Ureter (tissue), 1 donor: ENCODE data around the gene FA2H. TPM values are rescaled to one million over a fixed set of nuclear protein-coding genes. Genes with fewer than 3 reads are reported as not detected.
"Not testable (repeated sequence)": the region's sequence is repeated elsewhere in the genome, so short reads cannot be mapped to it uniquely, and the experiment has no call there.

ENCODE experiments used
- DNase-seq: peaks from one replicate; pipeline ENCODE4 v3.0.0-alpha.2; 2020; ENCODE audit warnings: low spot score
- total RNA-seq: library from RNA; stranded (reverse); gene quantifications from one replicate; pipeline ENCODE4 v1.2.4, GENCODE V29; 2023
- donor health status: DM: yes; HTN: yes; CAD: no.

Gene FA2H, protein sequence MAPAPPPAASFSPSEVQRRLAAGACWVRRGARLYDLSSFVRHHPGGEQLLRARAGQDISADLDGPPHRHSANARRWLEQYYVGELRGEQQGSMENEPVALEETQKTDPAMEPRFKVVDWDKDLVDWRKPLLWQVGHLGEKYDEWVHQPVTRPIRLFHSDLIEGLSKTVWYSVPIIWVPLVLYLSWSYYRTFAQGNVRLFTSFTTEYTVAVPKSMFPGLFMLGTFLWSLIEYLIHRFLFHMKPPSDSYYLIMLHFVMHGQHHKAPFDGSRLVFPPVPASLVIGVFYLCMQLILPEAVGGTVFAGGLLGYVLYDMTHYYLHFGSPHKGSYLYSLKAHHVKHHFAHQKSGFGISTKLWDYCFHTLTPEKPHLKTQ
- total RNA-seq, result 9.8 TPM

DNA sequence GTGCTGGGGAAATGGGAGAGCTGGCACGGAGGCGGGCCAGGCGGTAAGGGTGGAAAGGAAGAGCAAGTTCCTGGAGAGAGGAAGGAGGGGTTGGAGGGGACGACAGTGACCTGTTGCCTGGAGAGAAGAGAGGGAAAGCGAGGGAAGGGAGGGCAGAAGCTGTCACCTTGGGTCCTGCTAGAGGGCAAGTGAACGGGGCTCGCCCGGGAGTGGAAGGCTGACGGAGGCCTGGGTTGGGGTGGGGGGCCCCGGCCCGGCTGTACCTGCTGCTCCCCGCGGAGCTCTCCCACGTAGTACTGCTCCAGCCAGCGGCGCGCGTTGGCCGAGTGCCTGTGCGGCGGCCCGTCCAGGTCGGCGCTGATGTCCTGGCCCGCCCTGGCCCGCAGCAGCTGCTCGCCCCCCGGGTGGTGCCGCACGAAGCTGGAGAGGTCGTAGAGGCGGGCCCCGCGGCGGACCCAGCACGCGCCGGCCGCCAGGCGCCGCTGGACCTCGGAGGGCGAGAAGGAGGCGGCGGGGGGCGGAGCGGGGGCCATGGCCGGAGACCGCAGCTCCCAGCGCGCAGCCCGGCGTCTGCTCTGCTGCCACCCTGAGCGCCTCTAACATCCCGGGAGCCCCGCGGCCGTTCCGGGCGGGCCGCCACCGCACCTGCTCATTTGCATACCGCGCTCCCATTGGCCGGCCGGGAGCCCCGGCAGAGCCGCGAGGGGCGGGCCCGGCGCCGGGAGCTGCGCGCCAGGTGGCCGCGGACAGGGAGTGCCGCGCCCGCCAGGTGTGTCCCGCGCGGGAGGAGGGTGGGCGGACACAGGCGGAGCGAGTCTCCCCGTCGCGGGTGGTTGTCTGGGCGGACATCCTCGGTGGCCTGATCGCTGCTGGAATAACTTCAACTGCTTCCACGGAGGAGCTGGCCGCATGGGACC, at the start of gene FA2H:
Gene FA2H (minus strand): TSS at position 598 of the 917 bp plus-strand sequence. CDS start 65 bp downstream, at position 533.
- DNase-seq, result peak; percentile 82

DNA sequence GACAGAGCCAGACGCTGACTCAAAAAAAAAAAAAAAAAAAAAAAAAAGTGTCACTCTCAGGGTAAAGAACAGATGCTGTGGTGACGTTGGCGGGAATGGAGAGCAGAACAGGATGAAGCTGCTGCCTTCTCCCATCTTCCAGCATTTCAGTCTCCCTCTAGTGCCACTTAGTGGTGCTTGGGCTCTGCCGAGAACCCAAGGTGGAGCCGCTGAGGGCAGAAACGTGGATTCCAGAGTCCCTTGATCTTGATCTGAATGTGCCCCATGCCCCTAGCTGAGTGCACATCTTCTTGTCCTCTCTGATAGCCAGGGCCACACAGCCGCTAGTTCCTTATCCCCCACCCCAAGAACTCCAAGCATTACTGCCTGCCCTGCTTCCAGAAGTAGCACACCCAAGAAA, 43.2 kb upstream of the FA2H start:
- no peak for DNase-seq

DNA sequence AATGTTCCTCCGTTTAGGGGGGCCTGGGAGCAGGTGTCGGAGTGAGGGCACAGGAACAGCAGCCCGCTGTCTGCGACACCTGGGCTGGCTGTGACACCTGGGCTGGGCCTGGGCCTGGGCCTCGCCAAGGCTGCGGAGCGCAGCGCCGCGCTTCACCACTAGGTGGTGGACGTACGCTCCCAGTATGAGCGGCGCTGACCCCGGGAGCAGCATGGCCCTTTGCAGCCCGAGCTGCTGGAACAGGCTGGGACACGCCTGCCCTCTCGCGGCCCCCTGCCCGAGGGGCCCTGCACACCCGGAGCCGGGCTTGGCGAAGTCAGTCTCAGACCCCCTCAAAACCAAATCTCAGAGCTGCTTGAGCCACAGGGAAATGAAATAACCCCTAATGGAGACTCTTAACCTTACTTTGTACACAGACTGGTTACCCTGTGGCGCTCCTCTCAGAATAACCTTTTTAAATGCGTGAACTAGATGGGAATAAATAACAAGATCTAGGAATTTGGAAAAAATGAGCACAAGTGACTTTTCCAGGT, 38.6 kb upstream of the FA2H start:
- DNase-seq, result peak; percentile 72

DNA sequence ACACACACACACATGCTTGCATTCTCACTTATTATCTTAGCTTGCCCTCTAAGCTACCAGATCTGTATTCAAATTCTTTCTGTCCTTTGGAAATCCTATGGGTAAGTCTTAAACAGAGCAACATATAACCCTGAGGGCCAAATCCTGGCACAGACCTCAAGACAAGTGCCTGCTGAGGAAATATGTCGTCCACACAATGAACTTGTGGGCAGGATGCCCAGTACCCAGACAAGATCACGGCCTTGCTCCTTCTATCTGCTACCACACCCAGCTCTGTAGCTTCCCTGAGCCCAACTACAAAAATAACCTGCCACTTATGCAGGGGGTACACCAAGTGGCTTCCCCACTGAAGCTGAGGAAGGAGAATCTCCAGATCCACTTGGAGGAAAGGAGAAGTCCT, 37.3 kb upstream of the FA2H start:
- DNase-seq, result no peak

DNA sequence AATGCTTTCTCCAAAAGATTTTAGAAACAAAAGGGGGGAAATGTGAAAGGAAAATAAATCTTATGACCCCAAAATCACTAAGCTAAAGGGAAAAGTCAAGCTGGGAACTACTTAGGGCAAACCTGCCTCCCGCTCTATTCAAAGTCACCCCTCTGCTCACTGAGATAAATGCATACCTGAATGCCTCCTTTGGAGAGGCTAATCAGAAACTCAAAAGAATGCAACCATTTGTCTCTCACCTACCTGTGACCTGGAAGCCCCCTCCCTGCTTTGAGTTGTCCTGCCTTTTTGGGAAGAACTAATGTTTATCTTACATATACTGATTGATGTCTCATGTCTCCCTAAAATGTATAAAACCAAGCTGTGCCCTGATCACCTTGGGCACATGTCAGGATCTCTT, 36.6 kb upstream of the FA2H start:
- not testable (repeated sequence) for DNase-seq

DNA sequence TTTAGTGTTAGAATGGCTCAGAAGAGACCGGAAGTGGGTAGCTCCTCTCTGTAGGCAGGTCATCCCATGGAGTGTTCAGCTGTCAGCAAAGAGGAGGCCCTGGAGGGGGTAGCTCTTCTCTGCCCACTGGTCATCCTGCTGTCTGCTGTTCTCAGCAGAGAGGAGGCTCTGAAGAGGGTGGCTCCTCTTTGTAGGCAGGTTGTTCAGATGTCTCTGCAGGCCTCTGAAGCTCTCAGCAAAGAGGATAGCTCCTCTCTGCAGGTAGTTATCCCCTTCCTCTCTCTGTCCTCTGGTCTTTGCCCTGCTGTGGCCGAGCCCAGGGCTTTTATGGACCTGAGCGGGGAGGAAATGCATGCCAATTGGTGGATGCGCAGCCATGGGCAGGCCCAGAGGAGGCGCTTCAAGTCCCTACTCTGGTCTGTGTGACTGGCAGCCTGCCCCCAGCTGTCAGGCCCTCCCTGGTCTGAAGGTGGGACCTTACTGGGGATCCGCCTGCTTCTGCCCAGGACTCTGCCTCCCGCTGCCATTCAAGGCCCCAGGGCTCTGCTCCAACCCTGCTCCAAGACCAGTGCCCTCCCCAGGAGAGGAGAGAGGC, 32.5 kb upstream of the FA2H start:
- DNase-seq, result no peak

DNA sequence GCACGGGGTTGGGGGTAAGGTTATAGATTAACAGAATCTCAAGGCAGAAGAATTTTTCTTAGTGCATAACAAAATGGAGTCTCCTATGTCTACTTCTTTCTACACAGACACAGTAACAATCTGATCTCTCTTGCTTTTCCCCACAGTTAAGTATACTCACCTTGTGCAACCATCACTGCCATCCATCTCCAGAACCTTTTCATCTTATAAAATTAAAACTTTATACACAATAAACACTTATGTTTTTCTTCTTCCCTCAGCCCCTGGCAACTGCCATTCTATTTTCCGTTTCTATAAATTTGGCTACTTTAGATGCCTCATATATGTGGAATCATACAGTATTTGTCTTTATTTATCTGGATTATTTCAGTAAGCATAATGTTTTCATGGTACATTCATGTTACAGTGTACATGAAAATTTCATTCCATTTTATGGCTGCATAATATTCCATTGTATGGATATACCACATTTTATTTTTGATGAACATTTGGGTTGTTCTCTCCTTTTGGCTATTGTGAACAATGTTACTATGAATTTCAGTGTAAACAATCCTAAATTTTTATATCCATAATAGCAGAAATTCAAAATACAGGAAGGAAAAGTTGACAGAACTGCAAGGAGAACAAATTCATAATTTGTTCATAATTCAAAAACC, 25.7 kb upstream of the FA2H start:
- no peak for DNase-seq

DNA sequence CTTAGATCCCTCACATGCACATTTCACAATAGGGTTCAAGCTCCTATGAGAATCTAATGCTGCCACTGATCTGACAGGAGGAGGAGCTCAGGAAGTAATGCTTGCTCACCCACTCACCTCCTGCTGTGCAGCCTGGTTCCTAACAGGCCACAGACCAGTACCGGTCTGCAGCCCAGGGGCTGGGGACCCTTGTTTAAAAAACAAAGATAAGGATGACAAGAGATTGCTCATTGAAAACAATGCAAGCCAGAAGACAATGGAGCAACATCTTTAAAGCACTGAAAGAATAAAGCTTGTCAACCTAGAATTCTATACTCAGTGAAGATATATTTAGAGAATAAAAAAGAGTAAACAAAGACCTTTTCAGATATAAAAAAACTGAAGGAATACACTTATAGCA, 22.8 kb upstream of the FA2H start:
- DNase-seq, result no peak

DNA sequence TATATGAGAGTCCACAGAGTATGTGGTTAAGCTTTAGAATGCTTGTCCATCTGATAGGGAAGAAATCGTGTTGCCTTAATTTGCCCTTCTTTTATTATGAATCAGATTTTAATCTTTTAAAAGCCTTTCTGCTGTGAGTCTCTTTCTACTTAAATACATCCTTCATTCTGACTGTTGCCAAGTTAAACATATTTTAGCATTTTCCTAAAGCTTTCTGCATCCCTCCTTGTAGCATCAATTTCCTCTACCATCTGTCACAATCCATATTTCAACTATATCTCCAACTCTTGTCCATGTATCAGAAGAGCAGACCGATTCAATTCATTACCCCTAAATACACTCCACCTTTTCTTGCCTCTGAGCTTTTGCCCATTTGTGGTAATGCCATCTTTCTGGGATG, 20.5 kb upstream of the FA2H start:
- no peak for DNase-seq

DNA sequence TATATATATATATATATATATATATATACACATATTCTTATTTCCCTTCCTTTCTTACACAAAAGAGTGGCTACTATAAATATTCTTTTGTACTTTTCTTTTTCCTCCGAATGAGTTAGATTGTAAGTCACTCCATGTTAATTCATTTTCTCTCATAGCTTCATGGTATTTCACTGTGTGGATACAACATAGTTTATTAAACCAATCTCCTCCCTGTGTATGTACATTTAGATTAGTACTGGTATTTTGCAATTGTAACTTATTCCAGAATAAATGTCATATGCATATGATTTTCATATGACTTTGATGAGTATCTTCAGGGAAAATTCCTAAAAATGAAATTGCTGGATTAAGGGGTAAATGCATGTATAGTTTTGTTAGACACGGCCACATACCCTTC, 20.0 kb upstream of the FA2H start:
- no peak for DNase-seq

DNA sequence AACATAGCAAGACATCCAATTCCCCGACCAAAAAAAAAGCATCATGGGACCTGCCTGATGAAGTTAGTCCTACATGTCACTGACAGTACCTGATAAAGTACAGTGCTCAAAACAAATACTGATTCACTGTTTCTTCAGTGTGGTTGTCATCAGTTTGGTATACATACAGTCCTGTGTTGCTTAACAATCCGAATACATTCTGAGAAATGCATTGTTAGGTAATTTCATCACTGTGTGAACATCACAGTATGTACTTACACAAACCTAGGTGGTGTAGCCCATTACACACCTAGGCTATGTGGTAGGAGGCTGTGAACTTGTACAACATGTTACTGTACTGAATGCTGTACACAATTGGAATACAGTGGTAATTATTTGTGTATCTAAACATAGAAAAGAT, 19.0 kb upstream of the FA2H start:
- DNase-seq, result no peak

DNA sequence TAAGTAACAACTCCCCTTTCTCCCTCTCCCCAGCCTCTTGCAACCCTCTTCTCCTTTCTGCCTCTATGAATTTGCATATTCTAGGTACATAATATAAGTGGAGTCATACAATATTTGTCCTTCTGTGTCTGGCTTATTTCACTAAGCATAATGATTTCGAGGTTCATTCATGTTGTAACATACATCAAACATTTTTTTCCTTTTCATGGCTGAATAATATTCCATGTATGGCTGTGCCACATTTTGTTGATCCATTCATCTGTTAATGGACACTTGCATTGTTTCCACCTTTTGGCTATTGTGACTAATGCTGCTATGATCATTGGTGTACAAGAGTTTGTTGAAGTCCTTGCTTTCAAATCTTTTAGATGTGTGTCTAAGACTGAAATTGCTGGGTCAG, 17.6 kb upstream of the FA2H start:
- DNase-seq, result no peak

DNA sequence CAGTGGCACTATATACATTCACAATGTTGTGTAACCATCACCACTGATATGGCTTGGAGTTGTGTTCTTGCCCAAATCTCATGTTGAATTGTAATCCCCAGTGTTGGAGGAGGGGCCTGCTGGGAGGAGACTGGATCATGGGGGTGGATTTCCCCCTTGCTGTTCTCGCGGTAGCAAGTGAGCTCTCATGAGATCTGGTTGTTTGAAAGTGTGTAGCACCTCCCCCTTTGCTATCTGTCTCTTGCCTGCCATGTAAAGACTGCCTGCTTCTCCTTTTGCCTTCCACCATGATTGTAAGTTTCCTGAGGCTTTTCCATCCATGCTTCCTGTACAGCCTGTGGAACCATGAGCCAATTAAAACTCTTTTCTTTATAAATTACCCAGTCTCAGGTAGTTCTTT, 17.1 kb upstream of the FA2H start:
- not testable (repeated sequence) for DNase-seq

DNA sequence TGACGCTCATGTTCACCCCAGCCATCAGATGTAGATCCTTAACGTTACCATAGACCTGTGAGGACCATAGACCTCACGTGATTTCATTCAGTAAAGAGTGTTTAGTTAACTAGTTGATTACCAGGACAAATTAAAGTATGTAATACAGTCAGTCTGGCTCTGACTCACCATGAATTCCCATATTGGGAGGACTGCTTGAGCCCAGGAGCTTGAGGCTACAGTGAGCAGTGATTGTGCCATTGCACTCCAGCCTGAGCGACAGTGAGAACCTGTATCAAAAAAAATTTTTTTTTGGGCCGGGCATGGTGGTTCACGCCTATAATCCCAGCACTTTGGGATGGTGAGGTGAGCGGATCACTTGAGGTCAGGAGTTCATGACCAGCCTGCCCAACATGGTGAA, 13.5 kb upstream of the FA2H start:
- no peak for DNase-seq

DNA sequence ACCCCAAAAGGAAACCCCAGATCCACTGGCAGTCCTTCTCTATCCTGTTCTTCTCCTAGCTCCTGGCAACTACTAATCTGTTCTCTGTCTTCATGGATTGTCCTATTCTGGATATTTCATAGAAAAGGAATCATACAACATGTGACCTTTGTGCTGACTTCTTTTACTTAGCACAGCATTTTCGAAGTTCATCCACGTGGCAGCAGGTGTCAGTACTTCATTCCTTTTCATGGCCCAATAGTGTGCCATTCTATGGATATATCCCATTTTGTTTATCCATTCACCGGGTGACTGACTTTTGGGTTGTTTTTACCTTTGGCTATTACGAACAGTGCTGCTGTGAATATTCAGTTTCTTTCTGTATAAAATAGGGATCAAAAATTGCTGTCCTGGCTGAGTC, 10.4 kb upstream of the FA2H start:
- no peak for DNase-seq

DNA sequence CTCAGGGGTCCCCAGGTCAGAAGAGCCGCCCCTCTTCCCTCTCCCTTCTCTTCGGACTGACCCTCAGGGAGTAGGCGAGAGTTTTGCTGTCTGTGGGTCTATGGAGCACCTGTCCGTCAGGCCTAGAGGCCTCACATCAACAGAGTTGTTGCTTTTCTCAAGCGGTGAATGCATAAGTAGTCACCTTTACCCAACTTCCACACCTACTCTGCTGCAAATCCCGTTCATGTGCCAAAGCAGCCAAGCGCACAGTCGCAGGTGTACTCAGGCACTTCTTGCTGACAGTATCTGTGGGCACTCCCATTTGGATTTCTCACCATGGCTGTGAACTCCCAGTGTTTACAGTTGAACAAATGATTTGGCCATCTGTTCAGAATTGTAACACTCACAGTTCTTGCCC, 4.0 kb upstream of the FA2H start:
- no peak for DNase-seq

DNA sequence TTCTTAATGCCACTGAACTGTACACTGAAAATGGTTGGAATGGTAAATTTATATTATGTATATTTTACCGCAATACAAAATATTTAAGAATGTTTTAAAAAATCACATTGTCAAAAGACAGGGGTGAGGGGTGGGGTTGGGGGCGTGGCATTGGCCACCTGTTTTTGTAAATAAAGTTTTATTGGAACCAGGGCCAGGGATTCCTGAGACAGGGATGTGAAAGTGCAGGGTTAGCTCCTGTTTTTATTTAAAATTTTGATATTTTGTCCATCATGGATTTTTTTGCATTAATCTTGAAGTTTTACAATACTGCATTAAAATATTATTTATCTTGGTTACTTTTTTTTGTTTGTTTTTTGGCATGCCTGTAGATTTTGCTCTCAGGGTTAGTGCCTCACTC, 2.3 kb upstream of the FA2H start:
- DNase-seq, result no peak

DNA sequence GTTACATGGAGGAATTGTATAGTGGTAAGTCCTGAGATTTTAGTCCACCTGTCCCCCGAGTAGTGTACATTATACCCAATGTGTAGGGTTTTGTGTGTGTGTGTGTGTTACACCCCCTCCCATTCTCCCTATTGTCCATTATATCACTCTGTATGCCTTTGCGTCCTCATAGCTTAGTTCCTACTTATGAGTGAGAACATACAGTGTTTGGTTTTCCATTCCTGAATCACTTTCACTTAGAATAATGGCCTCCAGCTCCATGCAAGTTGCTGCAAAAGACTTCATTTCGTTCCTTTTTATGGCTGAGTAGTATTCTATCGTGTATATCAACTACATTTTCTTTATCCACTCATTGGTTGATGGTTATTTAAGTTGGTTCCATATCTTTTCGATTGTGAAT, 635 bp upstream of the FA2H start:
- no peak for DNase-seq

DNA sequence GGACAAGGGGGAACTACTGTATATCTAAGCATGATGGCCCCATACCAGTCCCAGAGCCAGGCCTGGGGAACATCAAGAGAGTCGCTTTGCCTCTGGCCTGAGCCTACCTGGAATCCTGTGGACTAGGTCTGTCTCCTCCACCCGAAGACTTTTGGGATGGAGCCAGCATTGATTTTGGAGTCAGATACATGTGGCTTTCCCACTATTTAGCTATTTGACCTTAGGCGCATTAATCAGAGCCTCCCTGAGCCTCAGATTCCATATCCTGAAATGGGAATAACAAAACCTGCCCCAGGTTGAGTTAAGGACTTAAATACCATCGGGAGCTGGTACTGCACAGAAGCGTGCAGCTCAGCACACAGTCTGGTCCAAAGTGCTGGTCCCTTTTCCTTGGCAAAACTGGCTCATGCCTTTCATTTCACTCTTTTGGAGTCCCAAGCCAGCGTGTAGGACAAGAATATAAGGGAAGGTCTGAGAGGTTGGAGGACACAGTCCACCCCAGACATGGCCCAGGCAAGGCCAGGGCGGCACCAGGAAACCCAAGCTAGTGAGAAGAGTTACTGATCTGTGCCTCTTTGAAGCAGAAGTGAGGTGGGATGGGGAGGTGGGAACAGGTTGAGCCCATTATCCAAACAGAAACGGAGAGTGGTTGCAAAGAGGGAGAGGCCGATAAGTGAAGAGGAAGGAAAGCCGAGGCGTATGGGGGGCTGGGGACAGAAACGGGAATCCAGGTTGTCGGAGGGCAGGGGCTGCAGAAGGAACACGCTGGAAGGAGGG, 986 bp downstream of the FA2H start:
- DNase-seq, result no peak

DNA sequence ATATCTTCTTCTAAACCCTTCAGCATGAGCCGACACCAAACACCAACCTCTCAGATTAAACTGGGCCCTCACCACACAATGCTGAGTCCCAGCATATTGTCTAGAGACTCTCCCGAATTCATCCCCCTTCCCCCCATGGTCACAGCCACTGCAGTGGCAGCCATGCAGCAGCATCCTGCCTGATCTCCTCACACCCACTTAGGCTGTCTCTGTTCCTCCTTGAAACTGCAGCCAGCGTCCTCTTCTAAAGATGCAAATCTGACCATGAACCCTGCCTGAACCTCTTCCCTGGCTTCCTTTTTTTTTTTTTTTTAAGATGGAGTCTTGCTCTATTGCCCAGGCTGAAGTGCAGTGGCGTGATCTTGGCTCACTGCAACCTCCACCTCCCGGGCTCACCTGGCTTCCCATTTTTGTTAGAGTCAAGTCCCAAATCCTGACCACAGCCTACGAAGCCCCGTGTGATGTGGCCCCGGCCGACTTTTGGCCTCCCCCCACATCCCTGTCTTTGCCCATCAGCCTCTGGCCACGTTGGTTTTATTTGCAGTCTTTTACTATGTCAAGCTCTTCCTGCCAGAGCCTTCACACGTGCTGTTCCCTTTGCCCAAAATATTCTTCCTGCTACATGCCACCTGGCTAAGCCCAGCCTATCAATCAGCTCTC, 2.8 kb downstream of the FA2H start:
- peak; percentile 32 for DNase-seq
